Stimulated activated CD4-positive, alpha-beta T cell treated with anti-CD3 and anti-CD28 coated beads, TNF-alpha, amount 100 ng/mL, for 48 hours (primary cell): ENCODE results near the gene FITM2.
"Not testable (repeated sequence)": the region's sequence is repeated elsewhere in the genome, so short reads cannot be mapped to it uniquely, and the experiment has no call there.

ENCODE experiments used
- DNase-seq, 3 donors: peaks; one replicate each; pipeline ENCODE4 v3.0.0-alpha.2; 2020; ENCODE audit warnings: low read depth in 3 of 3

Gene FITM2

DNA sequence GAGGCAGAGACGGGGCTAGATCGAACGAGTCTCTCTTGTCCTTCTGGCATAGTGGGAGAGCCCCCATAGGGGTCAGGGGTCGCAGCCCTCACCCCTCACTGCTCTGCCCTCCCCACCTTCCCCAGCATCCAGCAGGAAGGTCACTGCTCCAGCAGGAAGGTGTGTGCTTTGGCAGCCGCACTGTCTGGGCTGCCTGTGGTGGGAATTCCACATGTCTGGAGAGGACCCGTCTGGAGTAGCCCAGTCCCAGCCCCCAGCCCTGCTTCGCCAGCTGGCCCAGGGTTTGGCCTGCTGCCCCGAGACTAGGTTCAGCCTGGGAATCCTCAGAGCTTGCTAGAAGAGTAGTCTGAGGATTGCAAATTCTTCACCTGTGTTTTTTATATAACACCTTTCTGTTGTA is 23.3 kb upstream of the FITM2 start:
- DNase-seq = no peak

DNA sequence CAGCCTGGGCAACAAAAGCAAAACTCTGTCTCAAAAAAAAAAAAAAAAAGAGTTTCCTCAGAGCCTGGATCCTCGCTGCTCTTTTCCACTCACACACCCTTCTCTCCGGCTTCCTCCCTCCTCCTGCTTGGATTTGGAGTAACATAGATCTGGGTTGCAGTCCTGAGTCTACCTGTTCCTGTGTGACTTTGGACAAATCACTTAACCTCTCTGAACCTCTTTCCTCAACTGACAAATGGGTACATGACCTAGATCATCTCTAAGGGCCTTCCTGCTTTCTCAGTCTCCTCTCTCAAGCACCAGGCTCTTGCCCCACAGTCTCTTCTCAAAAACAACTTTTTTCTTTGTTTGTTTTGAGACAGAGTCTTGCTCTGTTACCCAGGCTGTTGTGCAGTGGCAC is 20.2 kb upstream of the FITM2 start:
- DNase-seq = no peak

DNA sequence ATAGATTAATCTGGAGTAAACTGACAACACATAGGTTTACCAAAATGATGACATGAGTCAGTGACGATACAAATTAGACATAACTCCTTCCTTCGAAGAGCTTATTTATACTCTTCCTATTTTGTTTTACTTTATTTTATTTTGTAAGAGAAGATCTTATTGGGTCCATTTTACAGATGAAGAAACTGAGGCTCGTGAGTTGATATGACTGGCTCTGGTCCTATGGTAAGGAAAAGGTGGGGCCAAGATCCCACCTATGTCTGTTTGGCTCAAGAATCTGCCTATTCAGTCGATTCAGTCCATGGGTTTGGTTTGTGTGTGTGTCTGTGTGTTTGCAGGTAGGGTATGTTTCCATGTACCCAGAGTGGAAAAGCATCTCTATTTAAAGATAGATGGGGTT is 17.4 kb upstream of the FITM2 start:
- no peak for DNase-seq

DNA sequence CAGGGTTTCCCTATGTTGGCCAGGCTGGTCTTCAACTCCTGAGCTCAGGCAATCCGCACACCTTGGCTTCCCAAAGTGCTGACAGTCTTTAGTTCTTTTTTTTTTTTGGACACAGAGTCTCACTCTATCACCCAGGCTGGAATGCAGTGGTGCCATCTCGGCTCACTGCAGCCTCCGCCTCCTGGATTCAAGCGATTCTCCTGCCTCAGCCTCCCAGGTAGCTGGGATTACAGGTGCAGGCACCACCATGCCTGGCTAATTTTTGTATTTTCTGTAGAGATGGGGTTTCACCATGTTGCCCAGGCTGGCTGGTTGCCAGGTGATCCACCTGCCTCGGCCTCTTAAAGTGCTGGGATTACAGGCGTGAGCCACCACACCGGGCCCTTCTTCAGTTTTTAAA is 16.7 kb upstream of the FITM2 start:
- DNase-seq = not testable (repeated sequence)

DNA sequence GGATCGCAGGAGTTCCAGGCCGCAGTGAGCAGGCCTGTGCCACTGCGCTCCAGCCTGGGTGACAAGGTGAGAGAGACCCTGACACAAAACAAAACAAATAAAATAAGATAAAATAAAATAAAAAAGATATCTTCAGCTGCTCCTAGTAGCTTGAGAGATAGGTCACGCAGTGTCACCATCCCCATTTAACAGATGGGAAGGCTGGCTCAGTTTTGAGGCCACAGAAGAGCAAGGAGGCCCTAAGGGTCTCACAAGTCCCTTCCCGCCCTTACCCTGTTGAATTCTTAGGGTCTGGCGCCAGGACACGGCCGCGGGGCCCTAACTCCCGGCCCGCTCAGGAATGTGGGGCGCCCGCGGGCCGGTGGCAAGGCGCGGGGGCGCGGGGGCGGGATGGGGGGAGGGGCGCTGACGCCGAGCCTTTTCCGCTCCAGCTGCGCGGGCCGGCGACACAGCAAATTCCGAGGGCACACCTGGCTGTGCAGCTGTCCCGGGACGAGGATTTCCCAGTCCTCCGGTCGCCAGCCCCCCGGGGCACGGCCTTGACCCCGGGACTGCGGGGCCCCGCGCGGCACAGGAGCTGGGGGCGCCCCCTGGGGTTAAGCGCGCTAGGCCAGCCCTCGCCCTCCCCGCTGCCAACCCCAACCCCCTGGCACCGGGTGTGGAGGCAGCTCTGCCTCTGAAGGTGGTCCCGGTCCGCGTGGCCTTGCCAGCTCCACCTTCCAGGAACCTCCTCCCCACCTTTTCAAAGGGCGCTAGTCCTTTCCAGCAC is 15.6 kb upstream of the FITM2 start:
- DNase-seq = peak in 1 of 3 donors; percentile 43

DNA sequence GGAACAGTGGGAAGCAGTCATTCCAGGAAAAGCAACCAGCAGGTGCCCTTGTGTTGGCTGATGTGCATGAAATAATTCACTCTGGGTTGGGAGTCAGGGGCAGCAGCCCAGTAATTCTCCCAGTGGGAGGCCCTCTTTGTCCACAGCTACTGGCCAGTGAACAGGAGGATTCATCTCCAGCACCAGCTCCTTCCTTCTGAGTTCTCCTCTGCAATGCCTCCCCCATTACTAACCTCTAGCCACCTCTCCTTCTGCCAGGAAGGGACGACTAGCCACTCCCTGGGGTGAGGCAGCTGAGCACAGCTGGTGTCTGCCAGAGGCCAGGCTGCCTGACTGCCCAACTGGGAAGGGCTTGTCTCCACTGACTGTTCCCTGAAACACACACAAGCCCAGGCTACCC is 13.3 kb upstream of the FITM2 start:
- no peak for DNase-seq

DNA sequence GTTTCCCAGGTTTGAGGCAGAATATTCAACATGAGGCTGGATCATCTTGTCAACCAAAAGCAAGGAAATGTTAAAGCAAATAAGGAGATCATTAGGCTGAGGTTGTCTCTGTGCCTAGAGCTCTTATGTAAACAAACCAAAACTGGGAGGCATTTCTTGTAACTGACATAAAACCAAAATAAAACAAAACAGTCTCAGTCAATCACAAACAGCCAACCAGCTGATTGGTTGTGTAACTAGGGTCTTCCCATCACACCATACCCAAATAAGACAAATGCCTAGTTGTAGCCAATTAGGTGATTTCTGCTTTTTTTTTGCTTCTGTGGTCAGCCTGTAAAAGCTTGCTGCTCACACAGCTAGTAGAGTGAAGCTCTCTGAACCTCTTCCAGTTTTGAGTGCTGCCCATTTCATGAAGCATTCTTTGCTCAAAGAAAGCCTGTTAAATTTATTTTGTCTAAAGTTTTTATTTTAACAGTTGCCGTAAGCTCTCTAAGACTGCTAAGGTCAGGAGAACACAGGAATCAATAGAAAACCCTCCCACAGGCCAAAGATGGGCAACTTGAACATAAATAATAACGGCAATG is 8.9 kb upstream of the FITM2 start:
- no peak for DNase-seq

DNA sequence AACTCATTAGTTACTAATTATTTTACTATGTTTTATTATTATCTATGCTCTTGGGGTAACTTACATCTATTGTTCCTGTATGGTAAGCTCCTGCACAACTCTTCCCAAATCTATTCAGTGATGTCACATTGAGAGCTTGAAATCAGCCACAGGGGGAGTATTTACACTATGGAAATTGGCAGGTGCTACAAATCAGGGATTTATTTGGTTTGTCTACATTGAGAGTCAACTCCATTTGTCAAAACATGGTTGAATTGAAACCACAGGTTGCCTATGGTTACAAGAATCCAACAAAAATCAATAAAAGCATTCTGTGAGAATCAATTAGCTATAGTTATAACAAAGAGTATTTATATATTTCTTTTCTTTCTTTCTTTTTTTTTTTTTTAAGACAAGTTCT is 3.9 kb upstream of the FITM2 start:
- DNase-seq = no peak

DNA sequence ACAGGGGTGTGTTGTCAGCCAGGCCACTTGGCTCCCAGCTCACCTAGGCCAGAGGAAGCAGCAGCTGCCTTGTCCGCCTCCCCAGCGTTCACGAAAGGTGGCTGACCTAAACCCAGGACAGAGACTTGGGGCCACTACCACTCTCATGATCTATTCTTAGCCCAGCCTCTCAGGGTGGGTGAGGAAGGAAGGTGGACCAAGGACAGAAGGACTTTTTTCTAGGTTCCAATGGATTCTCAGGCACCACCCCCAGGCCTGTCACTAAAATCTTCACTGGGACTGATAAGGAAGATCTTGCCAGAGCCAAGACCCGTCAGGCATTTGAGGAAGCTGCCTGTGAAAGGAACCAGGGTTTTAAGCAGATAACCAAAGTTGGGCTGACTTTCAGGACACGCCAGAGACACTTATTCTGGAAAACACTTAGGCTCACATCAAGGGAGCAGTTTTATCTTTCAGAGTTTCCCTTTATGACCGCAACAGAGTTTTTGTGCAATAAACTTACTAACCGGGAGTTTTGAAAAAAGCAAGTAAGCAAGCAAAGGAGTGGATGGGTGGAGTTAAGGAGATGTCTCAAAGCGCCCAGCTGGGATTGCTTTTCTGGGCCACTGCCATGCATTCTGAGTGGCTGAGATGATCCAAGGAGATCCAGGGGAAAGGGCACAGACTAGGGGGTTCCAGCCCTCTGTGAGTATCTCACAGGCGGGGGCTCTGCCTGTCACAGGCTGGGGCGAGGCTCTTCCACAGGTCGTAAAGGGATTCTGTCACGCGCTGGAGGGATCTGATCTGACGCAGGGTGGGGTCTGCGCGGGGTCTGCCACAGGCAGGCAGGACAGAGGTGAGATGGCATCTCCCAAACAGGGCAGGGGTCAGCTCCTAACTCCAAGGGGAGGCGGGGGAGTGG is 989 bp downstream of the FITM2 start:
- no peak for DNase-seq

DNA sequence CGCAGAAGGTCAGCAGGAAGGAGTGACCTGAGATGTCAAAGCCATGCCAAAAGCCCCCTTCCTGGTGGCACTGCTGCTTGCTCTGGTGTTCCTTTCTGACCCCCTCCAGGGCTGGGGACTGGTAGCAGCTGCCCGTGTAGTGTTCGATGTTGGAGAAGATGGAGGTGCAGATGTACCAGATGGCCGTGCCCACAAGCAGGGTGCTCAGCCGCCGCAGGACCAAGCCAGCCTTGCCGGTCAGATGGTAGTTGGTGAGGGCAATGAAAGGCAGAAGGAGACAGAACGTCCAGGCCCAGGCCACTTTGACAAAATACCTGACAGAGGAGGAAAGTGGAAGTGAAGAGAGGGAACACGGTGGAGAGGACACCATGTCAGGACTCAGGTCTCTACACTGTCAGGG is 4.1 kb downstream of the FITM2 start:
- no peak for DNase-seq

DNA sequence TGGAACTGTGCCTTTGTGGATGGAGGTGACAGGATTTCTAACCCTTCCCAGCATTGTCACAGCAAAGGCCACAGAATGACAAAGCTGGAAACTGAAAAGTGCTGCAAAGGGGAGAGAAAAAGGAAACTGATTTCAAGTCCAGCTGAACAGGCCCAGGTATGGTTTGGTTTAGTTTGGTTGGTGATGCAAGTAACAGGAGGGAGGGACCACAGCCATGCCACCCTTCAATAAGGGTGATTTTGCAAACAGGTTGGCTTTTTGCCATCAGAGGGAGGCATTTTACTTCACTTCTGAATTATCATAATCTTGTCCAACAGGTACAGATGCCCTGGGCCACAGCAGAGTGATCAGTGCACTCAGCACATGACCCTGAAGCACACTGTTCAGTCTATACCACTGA is 6.6 kb downstream of the FITM2 start:
- no peak for DNase-seq

DNA sequence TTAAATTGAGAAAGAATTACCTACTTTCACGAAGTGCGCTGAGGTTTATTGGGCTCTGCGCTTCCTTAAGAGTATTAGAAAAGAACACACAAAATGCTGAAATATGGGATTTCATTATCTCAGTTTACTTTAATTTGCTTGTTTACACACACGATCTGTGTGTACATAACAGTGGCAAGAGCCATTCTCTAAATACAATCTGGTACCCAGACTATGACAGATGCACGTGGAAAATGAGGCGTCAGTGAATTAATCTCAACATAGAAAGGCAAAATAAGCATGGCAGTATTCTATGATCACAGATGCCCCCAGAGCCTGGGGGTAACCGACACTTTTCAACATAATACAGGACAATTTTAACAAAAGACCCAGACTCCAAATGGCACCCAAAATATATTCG is 8.3 kb downstream of the FITM2 start:
- DNase-seq = no peak

DNA sequence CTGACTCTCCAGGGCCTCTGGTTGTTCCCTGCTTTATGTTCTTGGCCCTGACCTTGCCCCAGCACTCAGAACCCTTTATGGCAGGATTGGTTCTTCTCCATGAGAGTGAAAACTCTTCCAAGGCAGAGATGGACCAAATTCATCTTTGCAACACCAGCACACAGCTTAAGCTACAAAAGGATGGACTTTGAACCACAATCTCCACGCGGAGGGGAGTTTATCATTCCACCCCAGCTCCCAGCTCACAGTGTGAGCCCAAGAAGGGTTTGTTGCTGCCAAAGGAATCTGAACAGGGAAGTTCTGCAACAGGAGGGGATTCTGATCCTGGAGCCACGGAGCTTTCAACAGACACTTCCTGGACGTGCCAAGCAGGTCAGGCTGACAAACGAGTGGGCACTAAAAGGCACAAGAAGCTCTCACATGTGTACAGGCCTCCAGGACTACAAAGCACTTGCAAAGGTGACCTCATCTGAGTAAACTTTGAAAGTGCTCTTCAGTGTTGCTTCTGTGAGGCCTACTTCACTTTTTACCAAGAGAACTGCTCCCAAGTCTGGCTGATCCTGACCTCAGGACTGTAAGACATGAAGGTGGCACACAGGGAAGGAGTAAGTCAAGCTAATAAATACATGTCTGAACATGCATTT is 8.9 kb downstream of the FITM2 start:
- DNase-seq = no peak

DNA sequence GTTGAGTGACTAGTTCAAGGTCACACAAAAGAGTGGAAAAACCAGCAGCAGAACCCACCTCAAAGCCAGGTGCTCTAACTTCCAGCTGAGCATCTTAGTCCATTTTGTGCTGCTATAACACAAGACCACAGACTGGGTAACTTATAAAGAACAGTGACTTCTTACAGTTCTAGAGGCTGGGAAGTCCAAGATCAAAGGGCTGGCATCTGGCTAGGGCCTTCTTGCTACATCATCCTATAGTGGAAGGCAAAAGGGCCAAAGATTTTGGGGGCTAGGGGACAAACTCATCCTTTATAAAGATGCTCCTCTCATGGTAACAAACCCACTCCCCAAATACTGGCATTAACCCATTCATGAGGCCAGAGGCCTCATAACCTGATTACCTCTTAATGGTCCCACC is 9.7 kb downstream of the FITM2 start:
- DNase-seq = no peak

DNA sequence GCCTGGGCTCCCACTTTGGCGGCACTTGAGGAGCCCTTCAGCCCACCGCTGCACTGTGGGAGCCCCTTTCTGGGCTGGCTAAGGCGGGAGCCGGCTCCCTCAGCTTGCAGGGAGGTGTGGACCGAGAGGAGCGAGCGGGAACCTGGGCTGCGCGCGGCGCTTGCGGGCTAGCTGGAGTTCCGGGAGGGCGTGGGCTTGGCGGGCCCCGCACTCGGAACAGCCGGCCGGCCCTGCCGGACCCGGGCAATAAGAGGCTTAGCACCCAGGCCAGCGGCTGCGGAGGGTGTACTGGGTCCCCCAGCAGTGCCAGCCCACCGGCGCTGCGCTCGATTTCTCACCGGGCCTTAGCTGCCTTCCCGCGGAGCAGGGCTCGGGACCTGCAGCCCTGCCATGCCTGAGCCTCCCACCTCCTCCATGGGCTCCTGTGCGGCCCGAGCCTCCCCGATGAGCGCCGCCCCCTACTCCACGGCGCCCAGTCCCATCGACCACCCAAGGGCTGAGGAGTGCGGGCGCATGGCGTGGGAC is 11.9 kb downstream of the FITM2 start:
- not testable (repeated sequence) for DNase-seq

DNA sequence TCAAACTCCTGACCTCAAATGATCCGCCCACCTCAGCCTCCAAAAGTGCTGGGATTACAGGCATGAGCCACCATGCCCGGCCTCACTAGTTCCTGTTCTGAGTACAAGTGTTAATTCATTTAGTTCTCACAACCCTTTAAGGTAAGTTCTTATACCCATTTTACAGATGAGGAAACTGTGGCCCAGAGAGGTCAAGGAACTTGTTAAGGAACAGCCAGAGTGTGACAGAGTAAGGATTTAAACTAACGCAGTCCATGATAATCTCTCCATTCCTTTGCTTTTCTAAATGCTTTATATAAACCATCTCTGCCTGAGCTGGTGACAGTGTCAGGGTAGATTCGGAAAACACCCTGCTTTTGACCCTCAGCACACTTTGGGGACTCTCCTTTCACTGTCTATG is 13.3 kb downstream of the FITM2 start:
- DNase-seq = no peak

DNA sequence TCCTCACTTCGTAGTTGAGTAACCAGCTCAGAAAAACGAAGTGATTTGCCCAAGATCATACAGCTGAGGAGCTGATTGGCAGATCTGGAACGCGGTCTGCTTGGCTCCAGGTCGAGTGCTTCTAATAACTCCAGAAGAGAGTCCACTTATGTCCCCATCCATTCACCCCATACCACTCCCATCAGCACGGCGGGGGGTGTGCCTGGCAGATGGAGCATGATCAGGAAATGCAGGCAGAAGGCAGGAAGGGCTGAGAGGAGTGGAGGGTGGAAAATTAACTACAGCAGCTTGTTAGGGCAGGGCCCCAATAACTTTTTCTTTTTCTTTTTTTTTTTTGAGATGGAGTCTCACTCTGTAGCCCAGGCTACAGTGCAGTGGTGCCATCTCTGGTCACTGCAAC is 15.0 kb downstream of the FITM2 start:
- DNase-seq = no peak

DNA sequence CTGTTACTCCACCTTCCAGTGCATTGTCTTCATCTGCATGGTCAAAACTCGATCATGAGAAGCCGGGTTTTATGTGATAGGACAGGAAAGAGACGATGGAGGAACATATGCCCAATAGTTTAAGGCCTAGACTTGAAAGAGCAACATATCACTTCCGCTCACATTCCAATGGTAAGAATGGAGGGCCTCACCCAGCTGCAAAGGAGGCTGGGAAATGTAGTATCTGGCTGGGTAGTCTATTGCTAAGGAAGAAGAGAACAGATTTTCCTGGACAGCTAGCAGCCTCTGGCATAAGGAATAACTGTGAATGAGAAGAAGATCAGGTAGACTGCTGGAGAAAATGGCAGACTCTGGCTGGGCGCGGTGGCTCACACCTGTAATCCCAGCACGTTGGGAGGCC is 19.2 kb downstream of the FITM2 start:
- no peak for DNase-seq

DNA sequence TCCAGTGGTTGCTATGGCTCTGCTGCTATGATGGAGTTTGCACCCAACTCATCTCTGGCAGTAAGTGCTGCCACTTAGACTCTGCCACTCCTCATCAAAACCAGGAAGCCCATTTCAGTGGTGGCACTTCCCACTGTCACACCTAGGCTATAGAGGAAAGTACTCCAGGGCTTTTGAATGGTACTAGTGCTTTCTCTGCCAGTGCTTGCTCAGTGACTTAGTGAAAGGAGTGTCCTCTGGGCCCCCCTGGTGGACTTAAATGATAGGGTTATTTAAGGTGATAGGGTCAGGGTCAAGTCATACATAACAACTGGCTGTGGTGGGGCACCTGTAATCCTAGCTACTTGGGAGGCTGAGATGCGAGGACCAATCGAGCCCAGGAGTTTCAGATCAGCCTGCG is 22.8 kb downstream of the FITM2 start:
- no peak for DNase-seq

DNA sequence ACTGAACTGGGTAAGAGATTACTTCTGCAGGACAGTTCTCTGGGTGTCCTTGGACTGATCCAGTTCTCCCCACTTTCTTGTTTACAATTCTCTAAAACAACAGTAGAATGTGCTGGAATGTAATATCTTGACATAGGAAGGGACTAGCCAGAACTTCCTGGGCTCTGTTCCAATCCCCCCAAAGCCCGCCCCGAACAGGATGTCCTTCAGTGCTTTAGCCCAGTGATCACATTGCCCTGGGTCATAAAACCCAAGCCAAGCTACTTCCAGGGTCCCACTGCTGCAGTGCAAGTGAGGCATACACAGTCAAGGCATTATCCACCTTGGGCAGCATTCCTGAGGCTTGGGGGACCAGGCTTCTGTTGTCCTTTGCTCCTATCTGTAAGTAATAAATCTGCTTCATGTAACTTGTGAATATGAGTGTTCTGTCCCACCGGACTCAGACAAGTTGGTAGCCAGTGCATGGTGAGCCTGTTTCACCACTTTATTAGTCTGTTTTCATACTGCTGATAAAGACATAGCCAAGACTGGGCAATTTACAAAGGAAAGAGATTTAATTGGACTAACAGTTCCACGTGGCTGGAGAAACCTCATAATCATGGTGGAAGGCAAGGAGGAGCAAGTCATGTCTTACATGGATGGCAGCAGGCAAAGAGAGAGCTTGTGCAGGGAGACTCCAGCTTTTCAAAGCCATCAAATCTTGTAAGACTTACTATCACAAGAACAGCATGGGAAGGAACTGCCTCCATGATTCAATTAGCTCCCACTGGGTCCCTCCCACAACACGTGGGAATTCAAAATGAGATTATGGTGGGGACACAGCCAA is 23.5 kb downstream of the FITM2 start:
- no peak for DNase-seq

DNA sequence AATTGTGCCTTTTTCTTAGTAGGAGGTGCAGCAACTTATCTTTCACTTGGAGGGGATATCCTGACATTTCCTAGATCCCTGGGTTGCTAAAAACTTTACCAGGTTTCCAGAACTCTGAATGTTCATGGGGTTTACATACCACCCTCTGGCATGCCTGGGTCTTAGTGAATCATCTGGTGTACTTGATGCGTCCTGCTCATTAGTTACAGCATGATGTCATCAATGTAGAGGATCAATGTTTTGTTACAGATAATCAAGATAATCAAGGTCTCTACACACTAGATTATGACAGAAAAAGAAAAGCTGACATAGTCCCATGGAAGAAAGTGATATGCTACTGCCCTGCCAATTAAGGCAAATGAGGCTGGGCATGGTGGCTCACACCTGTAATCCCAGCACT is 27.0 kb downstream of the FITM2 start:
- no peak for DNase-seq
